NCI-H460 (cell line): ENCODE measurements around the gene CPLX1. TPM values are rescaled to one million over a fixed set of nuclear protein-coding genes. Genes with fewer than 3 reads are reported as not detected.
"Not testable (repeated sequence)": the region's sequence is repeated elsewhere in the genome, so short reads cannot be mapped to it uniquely, and the experiment has no call there.

Source experiments
- DNase-seq: peaks from one replicate; pipeline ENCODE4 v3.0.0-alpha.2; 2016; ENCODE audit warnings: low read depth; ENCODE audit errors: extremely low read depth
- total RNA-seq: library from RNA; depleted of rRNA; stranded (reverse); fragments of >200 nt; shearing (Covaris generic); gene quantifications from 2 replicates; pipeline ENCODE4 v1.2.3, GENCODE V29; 2014; rRNA removed

The CPLX1 gene
- total RNA-seq, 1 experiment from 2014 or later: 0.10 TPM

DNA sequence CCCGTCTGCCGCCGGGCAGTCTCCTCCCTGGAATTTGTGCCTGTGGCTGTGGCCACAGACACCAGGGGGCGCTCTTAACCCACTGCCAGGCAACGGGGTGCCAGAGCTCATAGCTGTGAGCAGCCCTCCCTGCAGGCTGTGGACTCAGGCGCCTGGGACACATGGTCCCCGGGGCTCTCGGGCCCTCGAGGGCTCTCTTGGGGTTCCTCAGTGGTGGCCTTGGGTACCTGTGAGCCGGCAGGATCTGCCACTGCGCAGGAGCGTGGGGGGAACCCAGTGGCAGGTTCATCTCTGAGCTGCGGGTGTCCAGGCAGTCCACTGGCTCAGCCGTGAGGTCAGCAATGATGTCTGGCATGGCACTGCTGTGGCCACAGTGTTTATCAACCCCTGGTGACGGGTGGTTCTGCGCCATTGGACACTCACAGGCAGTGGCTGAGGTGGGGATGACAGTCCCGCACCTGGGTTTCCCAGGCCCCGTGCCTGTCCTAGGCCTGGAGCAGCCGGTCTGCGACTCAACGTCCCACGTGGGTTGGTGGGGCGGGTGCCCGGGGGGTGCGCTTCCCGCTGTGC lies 83.1 kb downstream of the CPLX1 start:
- DNase-seq: peak; percentile 50

DNA sequence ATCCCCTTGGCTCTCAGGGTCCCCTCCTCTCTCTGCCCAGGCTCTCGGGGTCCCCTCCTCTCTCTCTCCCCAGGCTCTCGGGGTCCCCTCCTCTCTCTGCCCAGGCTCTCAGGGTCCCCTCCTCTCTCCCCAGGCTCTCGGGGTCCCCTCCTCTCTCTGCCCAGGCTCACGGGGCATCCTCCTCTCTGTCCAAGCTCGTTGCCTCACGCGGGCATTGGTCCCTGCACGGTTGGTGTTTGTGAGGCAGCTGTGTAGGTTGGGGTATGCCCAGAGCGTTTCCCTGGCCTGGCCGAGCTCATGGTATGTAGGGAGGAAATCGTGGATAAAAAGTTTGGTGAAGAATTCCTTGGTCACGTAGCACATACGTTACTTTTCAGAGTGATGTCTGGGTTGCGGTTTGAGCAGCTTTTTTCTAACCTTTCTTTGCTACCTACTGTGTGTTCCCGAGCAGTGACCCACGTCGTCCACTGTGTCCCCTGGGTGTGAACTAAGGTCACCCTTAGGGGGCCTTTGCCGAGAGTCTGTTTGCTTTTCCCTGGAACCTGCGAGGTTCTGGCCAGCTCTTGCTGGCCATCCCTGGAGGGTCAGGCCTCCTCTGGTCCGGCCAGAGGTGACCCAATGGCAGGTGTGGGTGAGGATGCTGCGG lies 83.7 kb downstream of the CPLX1 start:
- DNase-seq: no peak

DNA sequence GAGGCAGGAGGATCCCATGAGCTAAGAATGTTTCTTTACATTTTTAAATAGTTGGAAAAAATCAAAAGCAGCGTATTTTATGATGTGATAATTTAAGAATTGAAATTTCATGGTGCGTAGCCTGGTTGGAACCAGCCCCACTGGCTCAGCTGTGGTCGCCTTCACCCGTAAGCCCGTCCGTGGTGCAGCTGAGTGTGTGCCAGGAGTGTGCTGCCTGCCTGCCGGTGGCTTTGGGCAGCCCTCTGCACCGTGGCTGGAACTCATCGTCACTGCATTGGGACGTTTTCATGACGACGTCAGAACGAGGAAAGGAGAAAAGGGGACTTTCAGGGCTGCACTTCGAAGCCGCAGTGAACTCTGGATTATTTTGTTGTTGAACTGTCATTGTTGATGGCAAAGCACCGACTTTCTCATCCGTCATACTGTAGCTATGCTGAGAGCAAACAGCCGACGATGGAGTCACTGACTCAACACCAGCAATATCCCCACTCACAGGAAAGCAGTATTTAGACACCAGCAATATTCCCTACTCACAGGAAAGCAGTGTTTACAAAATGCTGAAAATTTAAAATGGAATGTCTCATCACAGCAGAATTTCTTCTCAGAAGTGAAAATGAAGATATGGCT lies 85.2 kb downstream of the CPLX1 start:
- no peak for DNase-seq

DNA sequence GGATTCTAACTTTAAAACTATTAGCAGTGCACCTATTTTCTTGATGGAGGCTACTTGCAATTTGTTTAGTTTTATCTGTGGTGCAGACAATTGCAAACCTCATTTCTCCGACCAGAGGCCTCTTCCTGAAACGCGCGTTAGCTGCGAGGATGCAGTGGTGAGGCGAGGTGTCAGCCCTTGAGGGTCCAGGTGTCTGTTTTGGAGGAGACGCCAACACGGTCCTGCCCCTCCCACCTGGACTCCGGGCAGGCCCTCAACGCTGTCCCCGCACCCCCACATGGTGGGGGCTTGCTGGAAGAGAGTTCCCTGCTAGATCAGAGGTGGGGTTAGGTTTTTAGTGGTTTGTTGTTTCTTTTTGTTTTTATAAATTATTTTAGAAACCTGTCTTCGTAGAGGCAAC lies 85.9 kb downstream of the CPLX1 start:
- no peak for DNase-seq

DNA sequence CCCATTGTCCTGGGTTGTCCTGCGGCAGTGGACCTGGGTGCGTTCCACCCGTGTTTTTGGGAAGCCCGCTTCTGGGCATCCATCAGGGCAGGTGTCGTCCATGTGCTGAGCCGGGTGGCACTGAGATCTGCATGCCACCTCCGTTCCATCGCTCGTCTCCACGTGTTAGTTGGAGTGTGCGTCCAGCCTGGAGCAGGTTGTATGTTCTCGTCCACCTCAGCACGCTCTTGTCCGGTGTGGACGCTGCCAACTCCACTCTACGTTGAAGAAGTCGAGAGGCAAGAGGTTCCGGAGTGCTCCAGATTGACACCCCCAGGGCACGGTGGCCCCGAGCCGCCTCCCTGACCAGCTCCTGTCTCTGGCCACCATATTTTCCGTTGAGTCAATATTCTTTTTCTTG lies 86.4 kb downstream of the CPLX1 start:
- DNase-seq: no peak

DNA sequence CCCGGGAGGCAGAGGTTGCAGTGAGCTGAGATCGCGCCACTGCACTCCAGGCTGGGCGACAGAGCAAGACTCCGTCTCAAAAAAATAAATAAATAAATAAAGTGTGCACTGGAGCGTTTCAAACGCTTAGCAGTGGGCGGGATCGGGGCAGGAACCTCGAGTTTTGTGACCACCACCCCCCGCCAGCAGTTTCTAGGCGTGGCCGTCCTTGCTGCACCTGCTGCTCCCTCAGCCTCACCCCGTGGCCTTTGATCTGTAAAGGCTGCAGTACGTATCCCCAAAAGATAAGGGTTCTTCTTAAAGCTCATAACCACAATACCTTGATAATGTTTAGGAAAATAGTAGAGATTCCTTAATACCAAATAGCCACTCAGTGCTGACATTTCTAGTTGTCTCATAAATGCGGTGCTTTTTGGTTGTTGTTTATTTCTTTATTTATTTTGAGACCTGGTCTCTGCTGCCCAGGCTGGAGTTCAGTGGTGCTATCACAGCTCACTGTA lies 87.1 kb downstream of the CPLX1 start:
- DNase-seq: no peak

DNA sequence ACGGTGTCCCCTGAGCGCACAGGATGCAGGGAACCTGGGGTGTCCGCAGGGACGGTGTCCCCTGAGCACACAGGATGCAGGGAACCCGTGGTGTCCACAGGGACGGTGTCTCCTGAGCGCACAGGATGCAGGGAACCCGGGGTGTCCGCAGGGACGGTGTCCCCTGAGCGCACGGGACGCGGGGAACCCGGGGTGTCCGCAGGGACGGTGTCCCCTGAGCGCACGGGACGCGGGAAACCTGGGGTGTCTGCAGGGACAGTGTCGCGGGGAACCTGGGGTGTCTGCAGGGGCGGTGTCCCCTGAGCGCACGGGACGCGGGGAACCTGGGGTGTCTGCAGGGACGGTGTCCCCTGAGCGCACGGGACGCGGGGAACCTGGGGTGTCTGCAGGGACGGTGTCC lies 89.4 kb downstream of the CPLX1 start:
- DNase-seq: not testable (repeated sequence)

DNA sequence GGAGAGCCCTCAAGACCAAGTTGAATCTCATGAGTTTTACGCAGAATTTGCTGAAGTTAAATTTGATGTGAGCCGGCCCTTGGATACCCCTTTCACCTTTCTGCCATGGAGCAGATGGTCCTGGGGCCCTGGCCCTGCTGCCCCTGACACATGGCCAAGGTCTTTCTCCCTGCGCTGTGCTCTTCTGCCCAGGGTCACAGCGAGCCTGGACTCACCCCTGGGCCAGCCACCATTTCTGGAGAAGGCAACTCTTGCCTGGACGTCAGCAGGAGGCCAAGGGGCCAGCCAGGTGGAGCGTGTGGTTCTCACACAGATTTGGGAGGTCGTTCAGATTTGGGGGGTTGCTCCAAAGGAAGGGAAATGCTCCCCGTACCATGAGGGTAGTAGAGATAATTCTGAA lies 90.3 kb downstream of the CPLX1 start:
- DNase-seq: no peak

Other genes with a start within 250 kb of the CPLX1 start
- gene TMEM271, start 249.8 kb downstream of the CPLX1 start, total RNA-seq: not detected in 2 replicates
- gene PDE6B, start 200.6 kb downstream of the CPLX1 start, total RNA-seq: not detected in 2 replicates
- 307 and 342 TPM in 2 replicates for gene ATP5ME, start 151.9 kb downstream of the CPLX1 start, total RNA-seq
- 13.4 and 14.2 TPM in 2 replicates for gene MYL5, start 151.6 kb downstream of the CPLX1 start, total RNA-seq
- not detected in 2 replicates for gene SLC49A3, start 137.0 kb downstream of the CPLX1 start, total RNA-seq
- 28.4 and 29.9 TPM in 2 replicates for gene PCGF3, start 120.3 kb downstream of the CPLX1 start, total RNA-seq
- 64.4 and 67.2 TPM in 2 replicates for gene GAK, start 106.2 kb upstream of the CPLX1 start, total RNA-seq
- 8.1 and 11.2 TPM in 2 replicates for gene TMEM175, start 106.3 kb upstream of the CPLX1 start, total RNA-seq
- gene DGKQ, start 147.4 kb upstream of the CPLX1 start, total RNA-seq: 7.5 and 7.9 TPM in 2 replicates
- 6.9 and 8.9 TPM in 2 replicates for gene IDUA, start 160.9 kb upstream of the CPLX1 start, total RNA-seq
- gene SLC26A1, start 167.3 kb upstream of the CPLX1 start, total RNA-seq: 0.61 and 1.1 TPM in 2 replicates
- 16.8 and 21.7 TPM in 2 replicates for gene FGFRL1, start 185.5 kb upstream of the CPLX1 start, total RNA-seq